Measurements from ENCODE around the gene ASTE1.
"Not testable (repeated sequence)": the region's sequence is repeated elsewhere in the genome, so short reads cannot be mapped to it uniquely, and the experiment has no call there.

The ASTE1 gene

DNA sequence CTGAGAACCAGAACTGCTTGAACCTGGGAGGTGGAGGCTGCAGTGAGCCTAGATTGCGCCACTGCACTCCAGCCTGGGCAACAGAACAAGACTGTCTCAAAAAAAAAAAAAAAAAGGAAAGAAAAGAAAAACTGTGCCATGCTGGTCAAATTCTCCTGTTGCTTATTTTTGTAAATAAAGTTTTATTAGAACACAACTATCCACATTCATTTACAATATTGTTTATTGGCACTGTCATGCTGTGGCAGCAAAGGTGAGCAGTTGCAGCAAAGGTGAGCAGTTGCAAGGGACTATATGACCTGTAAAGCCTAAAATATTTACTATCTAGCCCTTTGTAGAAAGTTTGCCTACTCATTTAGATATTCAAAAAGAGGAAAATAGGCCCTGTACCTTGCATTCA, 18.3 kb downstream of the ASTE1 start:
- no peak for DNase-seq

- no peak for DNase-seq
These were observed 18.8 kb downstream of the ASTE1 start for GRCh38 chr3:131007782-131008181.

DNA sequence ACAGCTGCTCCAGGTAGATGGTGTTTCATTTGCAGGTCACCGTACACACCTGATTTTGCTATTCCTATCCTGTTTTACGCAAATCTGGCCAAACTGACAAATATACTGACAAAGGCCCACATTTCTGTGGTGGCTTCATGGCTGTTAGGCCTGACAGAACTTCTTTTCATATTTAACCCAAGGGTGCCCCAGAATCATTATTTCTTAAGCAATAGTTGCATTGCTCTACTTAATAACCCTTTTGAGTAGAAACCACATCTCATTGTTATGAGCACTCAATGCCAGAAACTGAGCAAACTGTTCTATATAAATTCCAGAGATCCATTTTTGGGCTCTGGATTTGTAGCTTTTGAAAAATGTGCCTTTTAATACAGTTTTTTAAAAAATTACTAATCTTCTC, 19.4 kb downstream of the ASTE1 start:
- DNase-seq = no peak

- DNase-seq = no peak
These were observed 22.0 kb downstream of the ASTE1 start for GRCh38 chr3:131004603-131005002.

GRCh38 chr3:131001071-131001470, 25.6 kb downstream of the ASTE1 start:
- DNase-seq = no peak

DNA sequence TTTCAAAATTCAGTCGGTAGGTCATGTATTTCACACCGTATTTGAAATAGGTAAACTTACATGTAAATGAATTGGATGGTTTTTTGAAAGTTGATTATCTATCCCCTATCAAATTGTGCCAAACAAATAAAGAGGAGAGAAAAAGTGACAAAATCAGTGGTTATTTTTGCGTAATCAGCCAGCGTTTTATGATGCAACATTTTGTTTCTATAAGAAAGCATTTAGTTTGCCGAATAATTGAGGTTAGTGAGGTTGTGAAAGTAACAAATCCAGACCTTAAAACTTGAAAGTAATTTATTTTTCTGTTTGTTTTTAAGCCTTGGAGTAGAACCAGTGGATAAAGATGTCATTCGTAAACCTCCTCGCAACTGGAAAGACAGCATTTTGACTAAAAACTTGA, 29.3 kb downstream of the ASTE1 start:
- DNase-seq = no peak

- DNase-seq = no peak
These were observed 34.3 kb downstream of the ASTE1 start for GRCh38 chr3:130992344-130992743.

DNA sequence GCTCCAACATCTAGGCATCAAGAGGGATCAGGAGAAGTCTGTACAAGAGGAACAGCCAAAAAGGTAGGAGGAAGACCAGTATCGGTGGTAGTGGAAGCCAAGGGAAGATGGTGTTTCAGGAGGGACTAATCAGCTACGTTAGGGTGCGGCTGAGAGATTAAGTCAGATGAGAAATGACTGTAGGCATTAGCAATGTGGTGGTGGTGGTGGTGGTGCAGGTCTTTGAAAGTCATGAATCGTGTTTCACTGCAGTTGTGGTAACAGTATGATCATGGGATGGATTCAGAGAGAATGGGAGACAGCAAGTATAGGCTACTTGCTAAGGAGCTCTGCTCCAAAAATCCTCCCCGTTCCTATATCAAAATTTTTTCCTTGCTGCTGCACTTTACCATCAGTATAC, 35.5 kb downstream of the ASTE1 start:
- no peak for DNase-seq

- no peak for DNase-seq
These were observed 36.3 kb downstream of the ASTE1 start for GRCh38 chr3:130990282-130990681.

DNA sequence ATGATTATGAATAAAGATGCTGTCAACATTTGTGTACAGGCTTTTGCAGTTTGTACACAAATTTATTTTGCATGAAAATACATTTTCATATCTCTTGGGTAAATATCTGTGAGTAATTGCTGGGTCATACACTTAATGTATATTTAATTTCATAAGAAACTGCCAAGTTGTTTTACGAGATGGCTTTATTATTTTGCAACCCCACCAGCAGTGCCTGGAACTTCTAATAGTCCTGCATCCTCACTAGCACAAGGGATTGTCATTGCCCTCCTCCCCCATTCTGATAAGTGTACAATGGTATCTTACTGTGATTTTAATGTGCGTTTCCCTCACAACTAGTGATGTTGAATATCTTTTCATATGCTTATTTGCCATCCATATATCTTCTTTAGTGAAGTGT, 45.2 kb downstream of the ASTE1 start:
- DNase-seq = no peak

DNA sequence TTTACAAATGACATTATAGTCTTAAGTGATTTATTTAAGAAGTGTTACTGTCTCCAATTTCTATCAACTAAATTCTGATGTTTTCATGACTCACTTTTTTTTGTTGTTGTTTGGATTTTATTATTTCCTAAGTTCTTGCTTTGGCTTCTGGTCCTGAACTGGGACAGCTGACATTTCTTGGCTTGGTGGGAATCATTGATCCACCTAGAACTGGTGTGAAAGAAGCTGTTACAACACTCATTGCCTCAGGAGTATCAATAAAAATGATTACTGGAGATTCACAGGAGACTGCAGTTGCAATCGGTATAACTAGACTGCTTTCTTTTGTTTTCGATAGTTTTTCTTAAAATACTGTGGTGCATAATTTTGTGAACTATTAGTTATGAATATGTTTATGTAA, 47.5 kb downstream of the ASTE1 start:
- DNase-seq = no peak

DNA sequence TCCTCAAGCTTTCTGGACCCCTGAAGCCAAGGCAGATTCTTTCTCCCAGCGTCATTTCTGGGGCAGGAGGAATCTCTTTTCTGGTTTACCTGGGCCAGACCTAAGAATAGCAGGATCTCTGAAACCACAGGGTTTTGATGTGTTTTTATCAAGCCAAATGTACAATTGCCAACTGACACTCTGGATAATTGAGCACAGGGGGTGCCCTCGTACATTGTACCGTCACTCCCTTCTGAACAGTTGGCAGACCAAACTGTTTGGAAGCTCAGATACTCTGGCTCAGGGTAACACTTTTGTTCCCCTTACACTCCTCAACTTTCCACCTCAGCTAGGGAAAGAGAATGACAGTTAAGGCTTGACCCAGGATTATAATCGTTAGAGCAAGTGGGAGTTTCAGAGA, 49.9 kb downstream of the ASTE1 start:
- DNase-seq = no peak

- DNase-seq = no peak
These were observed 51.4 kb downstream of the ASTE1 start for GRCh38 chr3:130975251-130975650.

DNA sequence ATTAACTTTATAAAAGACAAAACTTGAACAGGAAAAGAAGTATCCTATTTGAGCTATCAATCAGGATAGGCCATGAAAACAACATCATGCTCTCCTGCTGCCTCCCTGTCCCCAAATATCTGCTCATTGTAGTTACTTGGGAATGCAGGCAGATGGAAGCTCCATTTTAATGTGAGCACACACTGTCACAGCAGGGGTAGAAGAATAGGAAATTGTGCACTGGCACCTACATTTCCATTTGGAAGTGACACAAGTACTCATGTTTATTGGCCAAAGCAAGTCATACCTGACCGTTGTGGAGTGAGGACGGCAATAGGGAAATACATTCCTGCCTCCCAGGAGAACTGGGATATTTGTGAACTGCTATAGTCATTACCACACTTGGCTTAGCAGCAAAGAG, 52.4 kb downstream of the ASTE1 start:
- DNase-seq = no peak

GRCh38 chr3:130973406-130973805, 53.2 kb downstream of the ASTE1 start:
- DNase-seq = no peak

GRCh38 chr3:130972592-130972991, 54.0 kb downstream of the ASTE1 start:
- DNase-seq = not testable (repeated sequence)

GRCh38 chr3:130971208-130971607, 55.4 kb downstream of the ASTE1 start:
- DNase-seq = no peak

- no peak for DNase-seq
These were observed 57.0 kb downstream of the ASTE1 start for GRCh38 chr3:130969621-130970020.

DNA sequence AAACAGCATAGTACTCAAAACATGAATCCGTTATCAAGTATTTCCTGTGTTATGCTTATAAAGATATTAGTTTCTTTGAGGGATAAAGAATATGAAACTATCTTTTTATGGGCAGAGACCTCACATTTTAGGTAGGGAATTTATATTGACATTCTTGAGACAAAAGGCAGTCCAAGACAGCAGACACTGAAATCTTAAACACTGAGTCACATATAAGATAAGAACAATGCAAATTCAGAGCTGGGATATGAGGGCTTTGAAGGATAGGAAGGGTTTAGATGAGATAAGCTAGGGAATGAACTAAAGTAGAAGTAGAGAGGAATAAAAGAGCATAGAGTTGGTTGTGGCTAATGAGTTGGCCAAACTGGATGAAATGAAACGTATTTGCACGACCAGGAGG, 58.4 kb downstream of the ASTE1 start:
- no peak for DNase-seq

- no peak for DNase-seq
These were observed 59.3 kb downstream of the ASTE1 start for GRCh38 chr3:130967281-130967680.

DNA sequence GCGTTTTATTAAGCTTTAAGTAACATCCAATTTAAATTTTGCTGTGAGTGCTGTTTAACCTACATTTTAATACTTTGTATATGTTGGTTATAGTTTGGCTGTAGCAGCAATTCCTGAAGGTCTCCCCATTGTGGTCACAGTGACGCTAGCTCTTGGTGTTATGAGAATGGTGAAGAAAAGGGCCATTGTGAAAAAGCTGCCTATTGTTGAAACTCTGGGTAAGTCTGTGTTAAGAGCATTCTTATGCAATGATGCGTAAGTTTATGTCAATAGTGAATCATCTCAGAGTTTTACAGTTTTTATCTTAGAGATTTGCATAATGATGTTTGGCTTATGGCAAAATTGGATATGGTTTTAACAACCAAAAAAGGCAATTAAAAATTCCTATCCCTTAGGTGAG, 62.7 kb downstream of the ASTE1 start:
- no peak for DNase-seq

Measured in NCI-H82 (cell line).